IMR-90 (cell line): ENCODE results near the gene AMT. TPM values are rescaled to one million over a fixed set of nuclear protein-coding genes. Genes with fewer than 3 reads are reported as not detected.

Source experiments
- ATAC-seq: fragments of 200-7000 bp; cut with Tn5 transposase; 2 replicates; pipeline ENCODE4 v1.9.1; 2020; ENCODE audit warnings: low read depth, mild to moderate bottlenecking, moderate library complexity
- BruUV-seq: library from RNA; stranded (reverse); fragments of 400-500 nt; replicated peaks from 2 replicates; lab custom pipeline; 2021; lab: Mats Ljungman, UMichigan
- CTCF ChIA-PET: fragments of 300-600 bp; formaldehyde crosslinking; extraction: SDS; loops from one replicate; lab custom pipeline; 2021; ENCODE audit warnings: antibody characterized with exemption; lab: Yijun Ruan, JAX
- POLR2A ChIA-PET: fragments of 300-600 bp; sonication (Branson Sonifier 250); formaldehyde crosslinking; loops from one replicate; lab custom pipeline; 2022; ENCODE audit warnings: antibody characterized with exemption; ENCODE audit not compliant: unreplicated experiment; lab: Charles Lee
- DNase-seq: peaks from one replicate; pipeline ENCODE4 v3.0.0; 2013
- H2AFZ ChIP-seq: replicated peaks from 2 replicates; pipeline ENCODE3; 2013; ENCODE audit warnings: low read length, mild to moderate bottlenecking; ENCODE audit not compliant: poor library complexity
- H2AK5ac ChIP-seq: 2 replicates; pipeline ENCODE4 v1.6.1; 2013; ENCODE audit warnings: low read depth, low read length, inconsistent platforms
- H2AK9ac ChIP-seq: replicated peaks from 2 replicates; pipeline ENCODE3; 2013; ENCODE audit warnings: mild to moderate bottlenecking, low read depth, low read length, moderate library complexity; ENCODE audit not compliant: poor library complexity
- H2BK120ac ChIP-seq: 2 replicates; pipeline ENCODE4 v1.6.1; 2013; ENCODE audit warnings: low read depth, low read length, inconsistent platforms
- H2BK15ac ChIP-seq: 3 replicates; pipeline ENCODE4 v1.6.1; 2013; ENCODE audit warnings: low read depth, low read length, inconsistent platforms
- H2BK20ac ChIP-seq: 2 replicates; pipeline ENCODE4 v1.6.1; 2013; ENCODE audit warnings: low read depth, mild to moderate bottlenecking, inconsistent platforms, low read length, moderate library complexity
- H2BK5ac ChIP-seq: 2 replicates; pipeline ENCODE4 v1.6.1; 2013; ENCODE audit warnings: mild to moderate bottlenecking, low read depth, low read length, inconsistent platforms; ENCODE audit not compliant: poor library complexity, severe bottlenecking
- H3K14ac ChIP-seq: replicated peaks from 2 replicates; pipeline ENCODE4 v1.6.1; 2013; ENCODE audit warnings: low read depth, low read length, inconsistent platforms
- H3K18ac ChIP-seq: 2 replicates; pipeline ENCODE4 v1.6.1; 2013; ENCODE audit warnings: low read depth, low read length, control low read depth
- H3K23ac ChIP-seq: 2 replicates; pipeline ENCODE4 v1.6.1; 2013; ENCODE audit warnings: low read depth, low read length, inconsistent platforms
- H3K27ac ChIP-seq: 2 replicates; pipeline ENCODE4 v1.5.1; 2013; ENCODE audit warnings: mild to moderate bottlenecking, control low read depth, low read length; ENCODE audit not compliant: insufficient read depth
- H3K27me3 ChIP-seq: 2 replicates; pipeline ENCODE4 v1.6.1; 2013; ENCODE audit warnings: low read length; ENCODE audit not compliant: control insufficient read depth, insufficient read depth
- H3K36me3 ChIP-seq: 2 replicates; pipeline ENCODE4 v1.6.1; 2013; ENCODE audit warnings: low read length, mixed read lengths; ENCODE audit not compliant: control insufficient read depth, insufficient read depth
- H3K4ac ChIP-seq: 2 replicates; pipeline ENCODE4 v1.6.1; 2013; ENCODE audit warnings: low read depth, low read length, inconsistent platforms
- H3K4me1 ChIP-seq: 2 replicates; pipeline ENCODE4 v1.6.1; 2013; ENCODE audit warnings: low read length, mixed read lengths; ENCODE audit not compliant: control insufficient read depth, insufficient read depth
- H3K4me2 ChIP-seq: 2 replicates; pipeline ENCODE4 v1.6.1; 2013; ENCODE audit warnings: low read depth, mild to moderate bottlenecking, control low read depth, low read length, moderate library complexity
- H3K4me3 ChIP-seq: 2 replicates; pipeline ENCODE4 v1.5.1; 2013; ENCODE audit warnings: low read depth, mild to moderate bottlenecking, control low read depth, low read length, moderate library complexity; ENCODE audit not compliant: insufficient read depth
- H3K56ac ChIP-seq: 2 replicates; pipeline ENCODE4 v1.6.1; 2013; ENCODE audit warnings: low read length, inconsistent platforms; ENCODE audit not compliant: insufficient read depth; ENCODE audit errors: extremely low read depth
- H3K79me1 ChIP-seq, 2 experiments: 2 replicates each; pipeline ENCODE4 v1.6.1; 2013; ENCODE audit warnings: low read length in 2 of 2, inconsistent platforms in 1 of 2, low read depth in 1 of 2
- H3K9ac ChIP-seq: 2 replicates; pipeline ENCODE4 v1.6.1; 2013; ENCODE audit warnings: low read depth, low read length, control low read depth
- H3K9me1 ChIP-seq: 2 replicates; pipeline ENCODE4 v1.6.1; 2013; ENCODE audit warnings: low read length, inconsistent platforms; ENCODE audit not compliant: insufficient read depth
- H3K9me3 ChIP-seq: 2 replicates; pipeline ENCODE4 v1.6.1; 2013; ENCODE audit warnings: low read length; ENCODE audit not compliant: control insufficient read depth, insufficient read depth
- H4K20me1 ChIP-seq: 2 replicates; pipeline ENCODE4 v1.6.1; 2013; ENCODE audit warnings: low read length, inconsistent platforms; ENCODE audit not compliant: insufficient read depth
- H4K5ac ChIP-seq: 2 replicates; pipeline ENCODE4 v1.6.1; 2013; ENCODE audit warnings: mild to moderate bottlenecking, low read depth, low read length, control low read depth
- H4K8ac ChIP-seq, 2 experiments: 2 replicates each; pipeline ENCODE4 v1.6.1; 2013; ENCODE audit warnings: low read depth in 2 of 2, low read length in 2 of 2, control low read depth in 1 of 2, inconsistent platforms in 1 of 2
- H4K91ac ChIP-seq: 2 replicates; pipeline ENCODE4 v1.6.1; 2013; ENCODE audit warnings: low read depth, low read length, inconsistent platforms; ENCODE audit not compliant: insufficient read depth
- CTCF ChIP-seq: conservative IDR thresholded peaks from 2 replicates; pipeline ENCODE4 v1.5.1; 2012; ENCODE audit warnings: mild to moderate bottlenecking, low read depth, low read length, improper control_type of control experiment
- RCOR1 ChIP-seq: IDR thresholded peaks from 2 replicates; pipeline ENCODE4 v1.6.1; 2012; ENCODE audit warnings: mild to moderate bottlenecking, low read length, improper control_type of control experiment; ENCODE audit not compliant: insufficient replicate concordance
- WGBS, 2 experiments: methylation state at CpG; one replicate each; pipeline versions ENCODE4 v1.1.5 to v1.1.7; 2013; ENCODE audit warnings: missing lambda C conversion rate in 2 of 2; ENCODE audit not compliant: insufficient read length in 1 of 2; ENCODE audit errors: extremely low coverage in 2 of 2; 5-methylcytosine and 5-hydroxymethylcytosine counted together
- dilution Hi-C: fragments of 300-500 bp; cut with HindIII; formaldehyde crosslinking; loops from one replicate; pipeline ENCODE4 v1.14.3; 2018; ENCODE audit warnings: low sequenced_read_pairs; ENCODE audit not compliant: unreplicated experiment
- in situ Hi-C: fragments of 300-500 bp; cut with MboI; formaldehyde crosslinking; loops from 3 replicates; pipeline ENCODE4 v1.14.3; 2019; ENCODE audit warnings: low sequenced_read_pairs, inconsistent platforms, mixed read lengths
- intact Hi-C: fragments of 100-400 bp; cut with micrococcal nuclease; formaldehyde crosslinking; loops from 2 replicates; pipeline ENCODE4 v1.10.0; 2022
- polyA plus RNA-seq, 3 experiments: library from polyadenylated mRNA; depleted of rRNA; stranded (reverse); fragments of >200 nt; gene quantifications; 2 replicates each; pipeline ENCODE4 v1.2.3, GENCODE V29; 2012; ENCODE audit warnings: low replicate concordance in 1 of 3
- total RNA-seq: library from RNA; depleted of rRNA; stranded (reverse); fragments of >200 nt; gene quantifications from 2 replicates; pipeline ENCODE4 v1.2.3, GENCODE V29; 2012

The AMT gene
- total and polyA plus RNA-seq, 2 of the 4 experiments (the other 2 are of a cell fraction): 0.36 to 5.5 TPM

- H3K4me3 ChIP-seq: peak overlapping the region; percentile 91
- peak overlapping the region; percentile 92 for H3K23ac ChIP-seq
- no peaks in the 10 kb centered on the region for H3K9me3 ChIP-seq
- 0 out of 2 replicates have a peak overlapping the region, but pooled peaks have one; percentile 12 for H2BK120ac ChIP-seq
- peak overlapping the region; percentile 90 for H3K4me2 ChIP-seq
- H3K18ac ChIP-seq: peak overlapping the region; percentile 34; the same call in 1 of the 2 replicates
- H2AK9ac ChIP-seq: peak overlapping the region; percentile 83
- H2BK15ac ChIP-seq: no peak overlapping the region
- peak overlapping the region; percentile 28; the same call in 1 of the 2 replicates for H2AK5ac ChIP-seq
- intact Hi-C loops (loop anchor here (2.0 kb wide), 1 partner anchor 30 kb away; no protein-coding TSS in a partner anchor), in situ Hi-C loops (no loop called here), dilution Hi-C loops (no loop called here)
- ATAC-seq (peak; percentile 10), DNase-seq (no peak)
- WGBS, 2 experiments: 7% methylated on average over 11 of the region's 23 CpGs; no CpG with 5 or more reads in 1 of the 2 experiments
- TF ChIP-seq CTCF (0 out of 2 replicates have a peak, but pooled peaks have one; percentile 5), RCOR1 (no peak)
- peak overlapping the region; percentile 53; the same call in 1 of the 2 replicates for H4K91ac ChIP-seq
- H2BK20ac ChIP-seq: no peak overlapping the region
- H3K27ac ChIP-seq: peak overlapping the region; percentile 83
- no peaks in the 10 kb centered on the region for H3K27me3 ChIP-seq
- H2AFZ ChIP-seq: peak overlapping the region; percentile 99
- H2BK5ac ChIP-seq: peak overlapping the region; percentile 78
- H3K9ac ChIP-seq: peak overlapping the region; percentile 96
- ChIA-PET CTCF (interaction anchor here (0.9 kb wide), 1 partner anchor 69 kb away, joined by 3 read pairs; no protein-coding TSS in a partner anchor), POLR2A (no interaction called here)
- peak overlapping the region; percentile 76; the same call in 1 of the 2 replicates for H3K56ac ChIP-seq
- peaks cover 3% of the 10 kb centered on the region for H4K20me1 ChIP-seq
- BruUV-seq: no TSS peak
- H3K4me1 ChIP-seq: peaks cover 13% of the 10 kb centered on the region
- peak overlapping the region; percentile 78 for H3K4ac ChIP-seq
- peak overlapping the region; percentile 73 for H4K5ac ChIP-seq
- H3K36me3 ChIP-seq: no peaks in the 10 kb centered on the region
- peaks cover 7% of the 10 kb centered on the region for H3K9me1 ChIP-seq
- H3K79me1 ChIP-seq: peaks cover 13 to 31% of the 10 kb centered on the region in 2 experiments
- H4K8ac ChIP-seq: peak overlapping the region in 1 of 2 experiments; percentile 52; a peak in 2 of 4 replicates
- H3K14ac ChIP-seq: peak overlapping the region; percentile 87
Measured at GRCh38 chr3:49470714-49471420, 48.6 kb upstream of the AMT start.
